Activated CD4-positive, alpha-beta T cell treated with anti-CD3 and anti-CD28 coated beads for 4 hours (primary cell): ENCODE data around the gene FADS3.
A peak's percentile ranks its signal among the peaks of the same experiment; 100 is the strongest.

ENCODE experiments used
- DNase-seq, 2 donors: peaks; one replicate each; pipeline ENCODE4 v3.0.0-alpha.2; 2020

Gene FADS3

DNA sequence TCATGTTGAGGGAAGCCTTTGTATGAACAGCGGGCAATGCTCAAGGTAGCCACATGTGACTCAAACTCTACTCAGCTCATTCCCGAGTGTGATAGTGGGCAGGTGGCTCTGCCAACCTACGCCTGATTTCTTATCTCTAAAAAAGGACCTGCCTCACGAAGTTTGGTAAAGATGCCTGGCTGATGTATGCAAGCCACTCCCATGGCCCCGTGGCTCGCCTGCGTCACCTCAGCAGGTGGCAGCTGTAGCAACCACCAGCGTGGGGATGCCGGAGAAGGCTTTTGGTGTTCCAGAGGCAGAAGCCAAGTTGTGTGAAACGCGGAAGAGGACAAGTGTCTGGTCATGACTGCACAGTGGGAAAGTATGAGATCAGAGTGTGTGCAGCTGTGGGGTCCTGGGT is 57.9 kb downstream of the FADS3 start:
- no peak for DNase-seq

DNA sequence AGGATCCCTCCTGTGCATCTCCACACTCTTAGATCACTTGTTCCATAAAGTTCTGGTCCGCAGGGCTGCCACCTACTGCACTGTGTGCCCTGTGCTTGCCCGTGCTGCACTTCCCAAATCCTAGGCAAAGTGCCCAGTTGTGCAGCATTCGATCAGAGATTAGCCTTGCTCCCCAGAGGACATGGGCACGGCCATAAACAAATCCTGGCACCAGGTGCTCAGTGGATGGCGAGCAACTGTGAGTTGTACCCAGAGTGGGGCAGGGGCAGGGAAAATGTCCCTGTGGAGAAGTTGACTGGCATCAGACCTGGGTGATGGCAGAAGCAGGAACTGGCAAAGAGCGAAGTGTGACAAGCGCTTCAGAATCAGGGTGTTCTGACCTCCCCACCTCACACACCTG is 58.6 kb downstream of the FADS3 start:
- no peak for DNase-seq

GRCh38 chr11:61832207-61832606 is 59.1 kb downstream of the FADS3 start:
- DNase-seq: no peak

- DNase-seq: no peak
Observed at GRCh38 chr11:61830237-61831105, 60.9 kb downstream of the FADS3 start.

DNA sequence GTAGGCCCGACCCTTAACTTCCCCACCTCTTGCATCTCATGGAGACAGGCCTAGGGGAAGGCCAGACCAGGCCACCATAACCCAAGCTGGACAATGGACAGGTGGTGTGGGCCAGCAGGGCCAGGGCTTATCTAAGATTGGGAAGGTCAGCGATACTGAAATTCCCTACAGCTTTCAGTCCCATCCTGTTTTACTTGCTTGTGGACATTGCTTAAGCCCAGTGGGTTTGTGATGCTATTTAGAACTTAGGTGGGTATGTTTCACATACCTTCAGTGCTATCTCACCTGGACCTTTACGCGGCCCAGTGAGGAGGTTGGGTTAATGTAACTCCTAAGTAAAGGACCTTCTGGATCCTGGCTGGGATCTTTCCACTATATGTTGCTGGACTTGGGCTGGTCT is 61.5 kb downstream of the FADS3 start:
- DNase-seq: no peak

DNA sequence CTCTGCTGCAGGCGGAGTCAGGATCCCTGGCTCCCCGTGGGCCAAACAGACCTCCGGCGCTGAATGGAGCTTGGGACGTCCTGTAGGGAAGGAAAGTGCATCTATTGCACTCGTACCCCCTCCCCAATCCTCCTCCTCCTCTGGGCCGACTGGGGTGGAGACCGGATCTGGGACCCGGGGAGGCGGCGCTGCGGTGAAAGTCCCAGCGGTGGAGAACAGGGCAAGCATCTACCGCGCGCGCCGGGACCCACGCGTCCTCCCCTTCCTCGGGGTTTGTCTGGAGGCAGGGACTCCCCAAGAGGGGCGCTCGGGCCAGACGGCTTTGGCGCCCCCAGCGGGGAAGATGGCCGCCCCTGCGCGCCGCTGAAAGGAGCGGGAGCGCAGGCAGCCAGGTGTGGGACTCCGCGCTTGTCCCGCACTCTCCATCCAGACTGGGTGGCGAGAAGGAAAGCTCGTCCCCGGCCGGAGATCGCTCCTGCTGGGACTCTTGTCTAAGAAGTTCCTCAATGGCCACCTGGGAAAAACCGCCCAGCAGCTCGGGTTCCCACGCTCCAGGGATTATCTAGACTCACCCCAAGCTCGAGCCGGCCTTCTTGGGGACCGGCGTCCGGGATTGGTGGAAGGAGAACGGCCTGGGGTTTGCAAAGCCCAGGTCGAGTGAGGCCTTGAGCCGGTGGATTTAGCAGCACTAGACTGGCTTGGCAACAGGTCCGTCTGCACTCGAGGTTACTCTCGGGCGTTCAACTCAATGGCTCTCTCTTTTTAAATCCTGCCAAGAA is 62.5 kb downstream of the FADS3 start:
- DNase-seq: peak; percentile 6 to 22

- DNase-seq: no peak
Observed at GRCh38 chr11:61828379-61828628, 63.0 kb downstream of the FADS3 start.

- peak; percentile 47 to 49 for DNase-seq
Observed at GRCh38 chr11:61827571-61828378, 63.6 kb downstream of the FADS3 start, which contains the start of gene FADS2. Gene FADS2 (plus strand): TSS chr11:61828300. CDS start chr11:61828391, 91 bp downstream.

GRCh38 chr11:61826930-61827570 is 64.3 kb downstream of the FADS3 start:
- DNase-seq: no peak
